Measurements from ENCODE around the gene POU3F2. TPM values are rescaled to one million over a fixed set of nuclear protein-coding genes. Genes with fewer than 3 reads are reported as not detected.

The POU3F2 gene
- total and polyA plus RNA-seq, 12 donors = 0.03 to 0.11 (median 0.06) TPM; not detected in 7

DNA sequence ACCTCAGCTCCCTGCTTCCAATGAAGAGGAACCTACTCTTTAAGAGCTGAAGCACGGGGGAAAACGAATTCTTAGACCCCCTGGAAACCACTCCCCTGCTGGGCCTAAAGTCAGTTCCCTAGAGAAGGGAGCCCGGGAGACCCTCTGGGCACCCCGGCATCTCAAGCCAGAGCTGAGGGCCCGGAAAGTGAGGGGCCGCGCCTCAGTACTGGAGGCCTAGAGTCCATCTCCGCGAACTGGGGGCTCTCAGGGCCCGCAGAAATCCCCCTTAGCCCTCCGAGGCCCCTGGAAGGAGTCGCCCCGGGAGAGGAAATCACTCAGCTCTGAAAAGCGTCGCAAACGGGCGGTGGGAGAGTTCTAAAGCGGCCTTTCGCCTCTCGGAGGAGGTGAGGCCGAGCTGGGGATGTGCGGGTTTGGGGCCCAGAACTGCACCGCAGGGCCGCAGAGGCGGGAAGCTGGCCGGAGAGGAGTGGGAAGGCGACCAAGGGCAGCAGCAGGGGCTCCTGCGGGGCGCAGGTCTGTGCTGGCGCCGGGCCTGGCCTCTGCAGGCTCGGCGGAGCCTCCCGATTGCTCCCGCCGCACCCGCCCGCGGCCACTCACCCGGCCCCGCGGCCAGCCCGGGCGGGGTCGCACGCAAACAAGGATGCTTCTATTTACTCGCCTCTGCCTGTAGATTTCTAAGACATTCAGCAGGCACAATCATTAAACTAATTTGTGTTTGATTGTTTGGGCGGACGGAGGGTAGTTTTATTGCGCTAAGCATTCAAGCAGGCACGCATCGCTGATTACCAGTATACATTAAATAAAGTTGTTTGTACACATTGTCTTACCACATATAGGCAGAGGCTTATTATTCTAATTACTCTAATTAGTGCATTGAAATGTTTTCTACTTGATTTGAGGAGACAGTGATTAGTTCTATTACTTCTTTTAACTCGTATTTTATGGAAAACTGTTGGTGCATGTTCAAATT, 9.2 kb downstream of the POU3F2 start:
- Histone ChIP-seq H3K4me3 (no peak overlapping the region), H3K4me1 (replicated peaks in 1 of 2) (peaks cover 4 to 25% of the 10 kb centered on the region in 2 donors), H3K27me3 (peaks cover 92% of the 10 kb centered on the region), H3K36me3 (replicated peaks in 1 of 2) (no peaks in the 10 kb centered on the region), H3K27ac (no peak overlapping the region), H3K9me3 (replicated peaks in 1 of 3) (no peaks in the 10 kb centered on the region)
- DNase-seq = no peak
- WGBS, 4 donors = 16 to 28% (median 20%) methylated on average over 24 to 53 of the region's 53 CpGs
- intact Hi-C loops (cut with DNase I) = loop anchor here (10.0 kb wide), 2 partner anchors 271 to 1349 kb away; no protein-coding TSS in a partner anchor
- TF ChIP-seq, protein P1, sequence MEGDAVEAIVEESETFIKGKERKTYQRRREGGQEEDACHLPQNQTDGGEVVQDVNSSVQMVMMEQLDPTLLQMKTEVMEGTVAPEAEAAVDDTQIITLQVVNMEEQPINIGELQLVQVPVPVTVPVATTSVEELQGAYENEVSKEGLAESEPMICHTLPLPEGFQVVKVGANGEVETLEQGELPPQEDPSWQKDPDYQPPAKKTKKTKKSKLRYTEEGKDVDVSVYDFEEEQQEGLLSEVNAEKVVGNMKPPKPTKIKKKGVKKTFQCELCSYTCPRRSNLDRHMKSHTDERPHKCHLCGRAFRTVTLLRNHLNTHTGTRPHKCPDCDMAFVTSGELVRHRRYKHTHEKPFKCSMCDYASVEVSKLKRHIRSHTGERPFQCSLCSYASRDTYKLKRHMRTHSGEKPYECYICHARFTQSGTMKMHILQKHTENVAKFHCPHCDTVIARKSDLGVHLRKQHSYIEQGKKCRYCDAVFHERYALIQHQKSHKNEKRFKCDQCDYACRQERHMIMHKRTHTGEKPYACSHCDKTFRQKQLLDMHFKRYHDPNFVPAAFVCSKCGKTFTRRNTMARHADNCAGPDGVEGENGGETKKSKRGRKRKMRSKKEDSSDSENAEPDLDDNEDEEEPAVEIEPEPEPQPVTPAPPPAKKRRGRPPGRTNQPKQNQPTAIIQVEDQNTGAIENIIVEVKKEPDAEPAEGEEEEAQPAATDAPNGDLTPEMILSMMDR (IDR thresholded peaks at IDR 0.05) = no peak
- TF ChIP-seq POLR2A (IDR thresholded peaks at IDR 0.05) = no peak

DNA sequence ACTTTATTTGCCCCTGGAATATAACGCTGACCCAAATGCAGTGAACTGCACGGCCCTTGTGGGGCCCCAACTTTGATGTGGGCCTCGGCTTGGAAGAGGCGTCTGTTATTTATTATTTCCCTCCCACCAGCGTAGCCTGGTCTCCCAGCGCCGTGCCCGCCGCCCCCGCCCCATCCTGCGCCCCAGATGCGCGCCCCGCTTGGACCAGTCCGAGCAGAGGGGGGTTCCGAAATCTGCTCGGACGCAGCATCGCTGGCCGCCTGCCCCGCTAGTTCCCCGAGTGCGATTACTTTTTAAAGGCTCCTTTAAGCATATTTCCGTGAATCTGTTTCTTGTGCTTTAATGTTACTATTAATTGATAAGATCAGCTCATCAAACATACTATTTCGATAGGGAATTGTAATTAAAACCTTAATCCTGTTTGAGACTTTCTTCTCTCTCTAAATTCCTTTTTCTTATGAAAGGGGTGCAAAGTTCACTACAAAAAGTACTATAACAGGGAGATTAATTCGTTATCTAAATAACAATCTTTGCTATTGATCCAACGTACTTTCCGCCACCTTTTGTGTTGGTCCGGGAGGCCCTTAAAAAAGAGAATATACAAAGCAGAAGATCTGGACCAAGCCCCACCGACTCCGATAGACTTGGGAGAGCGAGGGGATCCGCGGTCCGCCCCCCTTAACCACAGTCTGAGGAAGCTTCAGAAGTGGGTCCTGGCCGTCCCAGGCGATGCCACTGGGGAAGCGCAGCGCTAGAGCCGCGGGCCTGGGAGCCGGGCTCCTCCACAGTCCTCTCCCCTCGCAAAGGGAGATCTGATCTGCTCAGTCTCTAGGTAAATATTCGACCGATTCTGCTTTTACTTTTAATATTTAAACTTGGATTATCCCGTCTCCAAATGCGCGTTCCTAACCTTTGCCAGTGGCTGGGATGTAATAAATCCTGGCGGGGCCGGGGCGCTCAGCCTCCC, 10.2 kb downstream of the POU3F2 start:
- WGBS, 4 donors = 8 to 11% (median 9%) methylated on average over 37 to 51 of the region's 51 CpGs

DNA sequence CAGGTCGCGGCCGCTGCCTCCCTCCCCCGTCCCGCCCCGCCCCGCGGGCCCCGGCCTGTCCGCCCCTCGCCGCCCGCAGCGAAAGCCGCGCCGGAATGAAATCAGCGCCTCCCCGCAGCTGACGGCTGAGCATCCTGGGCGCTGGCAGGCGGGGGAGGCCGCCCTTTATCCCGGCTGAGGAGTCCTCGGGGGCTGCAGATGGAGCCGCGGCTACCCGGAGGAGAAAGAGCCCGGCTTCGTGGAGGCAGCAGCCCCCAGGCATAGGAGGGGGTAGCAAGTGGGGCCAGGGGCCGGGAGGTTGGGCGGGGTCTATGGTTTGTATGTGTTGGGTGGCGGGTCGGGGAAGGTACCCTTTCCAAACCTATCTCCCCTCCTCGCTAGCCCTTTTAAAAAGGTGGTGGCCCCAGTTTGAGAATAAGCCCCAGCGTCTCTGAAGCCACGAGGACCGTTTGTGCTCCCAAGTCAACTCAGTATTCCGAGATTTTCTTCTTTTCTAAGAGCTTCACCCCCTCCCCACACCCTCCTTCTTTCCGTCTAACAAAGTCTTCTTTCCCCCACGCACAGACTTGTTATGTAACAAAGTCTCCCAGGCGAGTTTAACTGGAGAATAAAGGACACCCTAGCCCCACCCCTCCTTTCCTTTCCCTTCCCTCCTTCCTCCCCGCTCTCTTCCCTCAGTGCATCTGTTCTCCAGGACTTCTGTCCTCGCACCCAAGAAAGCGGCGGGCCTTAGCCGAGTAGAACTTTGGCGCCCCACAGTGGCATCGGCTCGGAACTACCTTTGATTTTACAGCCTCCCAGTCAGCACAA, 11.0 kb downstream of the POU3F2 start:
- Histone ChIP-seq H3K27ac (no peak overlapping the region), H3K27me3 (peaks cover 75% of the 10 kb centered on the region)

More for the DNA sequence above, 10.2 kb downstream of the POU3F2 start:
- TF ChIP-seq, protein P1 (IDR thresholded peaks at IDR 0.05) = no peak
- no peak for TF ChIP-seq POLR2A (IDR thresholded peaks at IDR 0.05)
- no peaks in the 10 kb centered on the region for H3K36me3 ChIP-seq (replicated peaks in 1 of 2)
- H3K27me3 ChIP-seq = peaks cover 84% of the 10 kb centered on the region
- no peaks in the 10 kb centered on the region for H3K9me3 ChIP-seq (replicated peaks in 1 of 3)
- H3K4me1 ChIP-seq (replicated peaks in 1 of 2) = peaks cover 4 to 25% of the 10 kb centered on the region in 2 donors
- no peak overlapping the region for H3K27ac ChIP-seq
- intact Hi-C loops (cut with DNase I) = loop anchor here (10.0 kb wide), 2 partner anchors 270 to 1350 kb away; no protein-coding TSS in a partner anchor
- peak overlapping the region in 1 of 4 donors; percentile 36 for H3K4me3 ChIP-seq
- DNase-seq = no peak

More for the DNA sequence above, 11.0 kb downstream of the POU3F2 start:
- Histone ChIP-seq H3K4me1 (replicated peaks in 1 of 2) (peaks cover 4 to 25% of the 10 kb centered on the region in 2 donors), H3K4me3 (peak overlapping the region in 1 of 4 donors; percentile 36), H3K9me3 (replicated peaks in 1 of 3) (no peaks in the 10 kb centered on the region), H3K36me3 (replicated peaks in 1 of 2) (no peaks in the 10 kb centered on the region)
- DNase-seq = peak; percentile 59 to 90 (median 80)
- TF ChIP-seq, protein P1 (IDR thresholded peaks at IDR 0.05) = peak; percentile 73 to 91 (median 88)
- TF ChIP-seq POLR2A (IDR thresholded peaks at IDR 0.05) = no peak
- 1 to 3% (median 2%) methylated on average over 19 to 50 of the region's 50 CpGs for WGBS, 4 donors
- intact Hi-C loops (cut with DNase I) = loop anchor here (10.0 kb wide), 2 partner anchors 269 to 1351 kb away; no protein-coding TSS in a partner anchor

Data from adrenal gland (tissue), 12 donors.